NAMALWA (cell line): Measurements from ENCODE around the gene TPCN2.

ENCODE experiments used
- DNase-seq: peaks from one replicate; pipeline ENCODE4 v3.0.0-alpha.2; 2015; ENCODE audit warnings: low spot score

TPCN2 gene

GRCh38 chr11:69152733-69153421 lies 104.1 kb downstream of the TPCN2 start:
- no peak for DNase-seq

GRCh38 chr11:69153661-69154060 lies 104.9 kb downstream of the TPCN2 start:
- DNase-seq = no peak

- no peak for DNase-seq
These were observed 105.6 kb downstream of the TPCN2 start for GRCh38 chr11:69154211-69154913.

- DNase-seq = no peak
These were observed 106.2 kb downstream of the TPCN2 start for GRCh38 chr11:69154938-69155301.

- DNase-seq = no peak
These were observed 106.8 kb downstream of the TPCN2 start, which contains the start of gene SMIM38 for GRCh38 chr11:69155302-69156234. Gene SMIM38, plus strand, starts transcription at chr11:69155935. Its CDS starts 1,912 bp downstream, at chr11:69157847.

GRCh38 chr11:69156235-69156639 lies 107.5 kb downstream of the TPCN2 start:
- DNase-seq = no peak

- DNase-seq = no peak
These were observed 108.0 kb downstream of the TPCN2 start for GRCh38 chr11:69156673-69157155.

- DNase-seq = no peak
These were observed 108.6 kb downstream of the TPCN2 start for GRCh38 chr11:69157156-69157821.

GRCh38 chr11:69157822-69158231 lies 109.1 kb downstream of the TPCN2 start:
- no peak for DNase-seq

- no peak for DNase-seq
These were observed 109.8 kb downstream of the TPCN2 start for GRCh38 chr11:69158301-69159149.

GRCh38 chr11:69159150-69159852 lies 110.6 kb downstream of the TPCN2 start:
- no peak for DNase-seq

- DNase-seq = no peak
These were observed 111.8 kb downstream of the TPCN2 start for GRCh38 chr11:69160296-69161116.

- no peak for DNase-seq
These were observed 112.3 kb downstream of the TPCN2 start for GRCh38 chr11:69161117-69161407.

GRCh38 chr11:69162505-69162904 lies 113.8 kb downstream of the TPCN2 start:
- no peak for DNase-seq

- DNase-seq = no peak
These were observed 115.1 kb downstream of the TPCN2 start for GRCh38 chr11:69163842-69164241.

- no peak for DNase-seq
These were observed 116.1 kb downstream of the TPCN2 start for GRCh38 chr11:69164824-69165223.

- DNase-seq = no peak
These were observed 117.0 kb downstream of the TPCN2 start for GRCh38 chr11:69165775-69166174.

- peak; percentile 36 for DNase-seq
These were observed 117.7 kb downstream of the TPCN2 start for GRCh38 chr11:69166218-69167115.
